H9 (cell line): ENCODE measurements around the gene EHBP1. TPM values are rescaled to one million over a fixed set of nuclear protein-coding genes. Genes with fewer than 3 reads are reported as not detected.

Source experiments
- DNase-seq: peaks from one replicate; pipeline ENCODE4 v3.0.0-alpha.2; 2017
- H2AFZ ChIP-seq: one replicate; pipeline ENCODE4 v1.6.1; 2013; ENCODE audit warnings: mild to moderate bottlenecking, low read length, control low read depth, moderate library complexity
- H2AK5ac ChIP-seq: 2 replicates; pipeline ENCODE4 v1.6.1; 2013; ENCODE audit warnings: low read length, control low read depth, mixed read lengths; ENCODE audit not compliant: insufficient read length
- H2BK120ac ChIP-seq: one replicate; pipeline ENCODE4 v1.6.1; 2013; ENCODE audit warnings: low read depth, mild to moderate bottlenecking, low read length, control low read depth, inconsistent platforms; ENCODE audit not compliant: poor library complexity, severe bottlenecking
- H2BK12ac ChIP-seq: 2 replicates; pipeline ENCODE4 v1.6.1; 2013; ENCODE audit warnings: low read length, control low read depth, mixed read lengths, low read depth; ENCODE audit not compliant: insufficient read length
- H2BK15ac ChIP-seq: 2 replicates; pipeline ENCODE4 v1.6.1; 2013; ENCODE audit warnings: low read depth, low read length, control low read depth
- H2BK20ac ChIP-seq: one replicate; pipeline ENCODE4 v1.6.1; 2013; ENCODE audit warnings: low read depth, mild to moderate bottlenecking, low read length, control low read depth, inconsistent platforms; ENCODE audit not compliant: poor library complexity, severe bottlenecking
- H2BK5ac ChIP-seq: 2 replicates; pipeline ENCODE4 v1.6.1; 2013; ENCODE audit warnings: low read length, control low read depth, mixed read lengths; ENCODE audit not compliant: insufficient read length
- H3K14ac ChIP-seq: 2 replicates; pipeline ENCODE4 v1.6.1; 2013; ENCODE audit warnings: low read length, control low read depth; ENCODE audit not compliant: insufficient read depth
- H3K18ac ChIP-seq: 2 replicates; pipeline ENCODE4 v1.6.1; 2013; ENCODE audit warnings: low read depth, mild to moderate bottlenecking, mixed read lengths, low read length, control low read depth; ENCODE audit not compliant: insufficient read length
- H3K23ac ChIP-seq: 2 replicates; pipeline ENCODE4 v1.6.1; 2013; ENCODE audit warnings: low read length, control low read depth, mixed read lengths, low read depth; ENCODE audit not compliant: insufficient read length
- H3K23me2 ChIP-seq: 2 replicates; pipeline ENCODE4 v1.6.1; 2013; ENCODE audit warnings: low read depth, mild to moderate bottlenecking, mixed read lengths, low read length, control low read depth; ENCODE audit not compliant: insufficient read length, poor library complexity, severe bottlenecking
- H3K27ac ChIP-seq: 2 replicates; pipeline ENCODE4 v1.5.1; 2013; ENCODE audit warnings: low read length, control low read depth, mixed read lengths, low read depth; ENCODE audit not compliant: insufficient read length
- H3K27me3 ChIP-seq: 2 replicates; pipeline ENCODE4 v1.6.1; 2013; ENCODE audit warnings: low read length, control low read depth, inconsistent platforms; ENCODE audit not compliant: insufficient read depth
- H3K4ac ChIP-seq: 2 replicates; pipeline ENCODE4 v1.6.1; 2013; ENCODE audit warnings: low read depth, mild to moderate bottlenecking, control low read depth, inconsistent platforms, low read length, moderate library complexity
- H3K4me1 ChIP-seq: 2 replicates; pipeline ENCODE4 v1.6.1; 2013; ENCODE audit warnings: low read length, control low read depth, inconsistent platforms; ENCODE audit not compliant: insufficient read depth
- H3K4me2 ChIP-seq: 2 replicates; pipeline ENCODE4 v1.6.1; 2013; ENCODE audit warnings: low read length, control low read depth, mixed read lengths; ENCODE audit not compliant: insufficient read length, insufficient read depth
- H3K56ac ChIP-seq: 2 replicates; pipeline ENCODE4 v1.6.1; 2013; ENCODE audit warnings: low read depth, mild to moderate bottlenecking, mixed read lengths, low read length, control low read depth; ENCODE audit not compliant: insufficient read length
- H3K79me1 ChIP-seq: 2 replicates; pipeline ENCODE4 v1.6.1; 2013; ENCODE audit warnings: low read depth, mild to moderate bottlenecking, moderate library complexity, low read length, control low read depth, inconsistent platforms; ENCODE audit not compliant: insufficient read depth, poor library complexity, severe bottlenecking
- H3K79me2 ChIP-seq: 2 replicates; pipeline ENCODE4 v1.6.1; 2013; ENCODE audit warnings: low read length, control low read depth, inconsistent platforms; ENCODE audit not compliant: insufficient read depth
- H3K9ac ChIP-seq: 2 replicates; pipeline ENCODE4 v1.6.1; 2013; ENCODE audit warnings: low read length, control low read depth, mixed read lengths; ENCODE audit not compliant: insufficient read length; ENCODE audit errors: extremely low read depth
- H3K9me3 ChIP-seq: one replicate; pipeline ENCODE4 v1.6.1; 2013; ENCODE audit warnings: low read depth, low read length, inconsistent platforms; ENCODE audit not compliant: control insufficient read depth
- H3T11ph ChIP-seq: one replicate; pipeline ENCODE4 v1.6.1; 2013; ENCODE audit warnings: mild to moderate bottlenecking, low read length, control low read depth, inconsistent platforms
- H4K20me1 ChIP-seq: one replicate; pipeline ENCODE4 v1.6.1; 2013; ENCODE audit not compliant: control insufficient read depth, insufficient read length, insufficient read depth
- H4K5ac ChIP-seq: 2 replicates; pipeline ENCODE4 v1.6.1; 2013; ENCODE audit warnings: low read depth, mild to moderate bottlenecking, mixed read lengths, low read length, control low read depth; ENCODE audit not compliant: insufficient read length
- H4K8ac ChIP-seq: replicated peaks from 2 replicates; pipeline ENCODE4 v1.6.1; 2013; ENCODE audit warnings: low read length, control low read depth, mixed read lengths, low read depth; ENCODE audit not compliant: insufficient read length
- H4K91ac ChIP-seq: 2 replicates; pipeline ENCODE4 v1.6.1; 2013; ENCODE audit warnings: low read depth, mild to moderate bottlenecking, moderate library complexity, mixed read lengths, low read length, control low read depth; ENCODE audit not compliant: insufficient read length
- H3K27ac Mint-ChIP-seq, 3 experiments: 2 replicates in 2 of 3; 3 replicates in 1 of 3; pipeline ENCODE4 v1.8.0; 2020 to 2021; ENCODE audit warnings: mixed read lengths in 3 of 3, mild to moderate bottlenecking in 1 of 3, moderate library complexity in 1 of 3
- H3K27me3 Mint-ChIP-seq: 2 replicates; pipeline ENCODE4 v1.8.0; 2021; ENCODE audit warnings: low read depth, mild to moderate bottlenecking, moderate library complexity, mixed read lengths
- H3K36me3 Mint-ChIP-seq, 3 experiments: 2 replicates in 2 of 3; 3 replicates in 1 of 3; pipeline ENCODE4 v1.8.0; 2020 to 2021; ENCODE audit warnings: low read depth in 3 of 3, mixed read lengths in 3 of 3; ENCODE audit not compliant: insufficient read depth in 1 of 3
- H3K4me1 Mint-ChIP-seq, 2 experiments: 2 replicates each; pipeline ENCODE4 v1.8.0; 2020; ENCODE audit warnings: mixed read lengths in 2 of 2
- H3K4me3 Mint-ChIP-seq, 2 experiments: 2 replicates in 1 of 2; 3 replicates in 1 of 2; pipeline ENCODE4 v1.8.0; 2020 to 2021; ENCODE audit warnings: mild to moderate bottlenecking in 2 of 2, mixed read lengths in 2 of 2, moderate library complexity in 1 of 2
- H3K9me3 Mint-ChIP-seq, 2 experiments: 2 replicates in 1 of 2; 3 replicates in 1 of 2; pipeline ENCODE4 v1.8.0; 2020; ENCODE audit warnings: mild to moderate bottlenecking in 2 of 2, mixed read lengths in 2 of 2, moderate library complexity in 1 of 2
- WGBS: extraction: QIAGEN DNeasy Blood & Tissue Kit; methylation state at CpG from one replicate; pipeline ENCODE4 v1.1.7; 2013; ENCODE audit warnings: missing lambda C conversion rate, low lambda C conversion rate, mixed read lengths; ENCODE audit not compliant: insufficient read length; ENCODE audit errors: extremely low coverage; 5-methylcytosine and 5-hydroxymethylcytosine counted together
- total RNA-seq: library from RNA; stranded (reverse); gene quantifications from 2 replicates; pipeline ENCODE4 v1.2.1, GENCODE V29; 2021
- TF ChIP-seq, protein P1 (sequence below): fragments of 200-600 bp; sonication (generic); conservative IDR thresholded peaks from 3 replicates; pipeline ENCODE4 v1.8.0; 2021; ENCODE audit warnings: antibody characterized with exemption, mild to moderate bottlenecking

The EHBP1 gene
- total RNA-seq, 1 experiment from 2014 or later: 35.6 TPM

DNA sequence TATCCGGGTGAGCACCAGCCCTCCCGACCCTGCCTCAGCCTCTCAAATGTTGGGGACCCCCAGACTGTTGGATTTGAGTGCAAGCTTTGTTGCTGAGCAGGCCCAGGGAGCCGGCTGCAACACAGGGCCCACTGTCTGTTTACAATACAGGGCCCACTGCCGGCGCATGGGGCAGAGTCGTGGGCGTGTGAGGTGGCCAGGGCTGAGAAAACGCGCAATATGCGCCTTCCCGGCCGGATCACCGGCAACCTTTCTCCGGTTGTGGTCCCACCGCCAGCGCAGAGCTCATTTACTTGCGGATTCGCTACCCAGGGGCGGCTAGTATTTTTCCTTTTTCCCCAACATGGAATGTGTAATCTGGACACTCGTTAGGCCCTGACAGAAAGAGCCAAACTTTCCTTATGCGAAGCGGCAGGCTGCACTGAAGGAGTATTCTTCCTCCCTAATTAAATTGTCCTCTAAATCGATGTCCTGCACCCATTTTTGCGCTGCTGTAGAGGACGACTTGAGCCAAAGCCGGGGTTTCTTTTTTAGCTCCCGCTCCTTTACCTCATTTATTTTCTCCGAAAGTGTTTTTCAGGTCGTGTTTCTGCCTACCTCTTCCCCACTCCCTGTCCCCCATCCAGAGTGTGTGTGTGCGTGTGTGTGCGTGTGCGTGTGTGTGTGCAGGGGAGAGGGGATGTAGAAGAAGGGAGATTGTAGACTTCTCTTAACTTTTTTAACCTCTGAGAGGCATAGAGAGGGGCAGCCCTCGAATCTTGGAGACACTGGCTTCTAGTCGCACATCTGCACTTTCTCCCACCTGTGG lies 347.8 kb downstream of the EHBP1 start:
- Histone ChIP-seq H2AK5ac (no peak overlapping the region), H3K27me3 (peaks cover 79% of the 10 kb centered on the region), H3K4me1 (peaks cover 7% of the 10 kb centered on the region; the same call in 1 of the 2 replicates), H3T11ph (no peak overlapping the region), H3K9me3 (no peaks in the 10 kb centered on the region), H3K4ac (no peak overlapping the region), H4K91ac (no peak overlapping the region), H3K79me2 (no peaks in the 10 kb centered on the region), H3K79me1 (no peaks in the 10 kb centered on the region), H3K14ac (no peak overlapping the region), H2AFZ (no peak overlapping the region), H3K9ac (no peak overlapping the region), H2BK120ac (no peak overlapping the region), H2BK12ac (no peak overlapping the region), H3K23me2 (peaks cover 46% of the 10 kb centered on the region), H2BK20ac (no peak overlapping the region), H3K56ac (no peak overlapping the region), H2BK5ac (no peak overlapping the region), H3K23ac (no peak overlapping the region), H3K18ac (no peak overlapping the region), H3K4me2 (peak overlapping the region; percentile 74), H4K20me1 (peaks cover 5% of the 10 kb centered on the region), H4K5ac (no peak overlapping the region), H4K8ac (no peak overlapping the region), H2BK15ac (no peak overlapping the region), H3K27ac (no peak overlapping the region)
- TF ChIP-seq, protein P1, sequence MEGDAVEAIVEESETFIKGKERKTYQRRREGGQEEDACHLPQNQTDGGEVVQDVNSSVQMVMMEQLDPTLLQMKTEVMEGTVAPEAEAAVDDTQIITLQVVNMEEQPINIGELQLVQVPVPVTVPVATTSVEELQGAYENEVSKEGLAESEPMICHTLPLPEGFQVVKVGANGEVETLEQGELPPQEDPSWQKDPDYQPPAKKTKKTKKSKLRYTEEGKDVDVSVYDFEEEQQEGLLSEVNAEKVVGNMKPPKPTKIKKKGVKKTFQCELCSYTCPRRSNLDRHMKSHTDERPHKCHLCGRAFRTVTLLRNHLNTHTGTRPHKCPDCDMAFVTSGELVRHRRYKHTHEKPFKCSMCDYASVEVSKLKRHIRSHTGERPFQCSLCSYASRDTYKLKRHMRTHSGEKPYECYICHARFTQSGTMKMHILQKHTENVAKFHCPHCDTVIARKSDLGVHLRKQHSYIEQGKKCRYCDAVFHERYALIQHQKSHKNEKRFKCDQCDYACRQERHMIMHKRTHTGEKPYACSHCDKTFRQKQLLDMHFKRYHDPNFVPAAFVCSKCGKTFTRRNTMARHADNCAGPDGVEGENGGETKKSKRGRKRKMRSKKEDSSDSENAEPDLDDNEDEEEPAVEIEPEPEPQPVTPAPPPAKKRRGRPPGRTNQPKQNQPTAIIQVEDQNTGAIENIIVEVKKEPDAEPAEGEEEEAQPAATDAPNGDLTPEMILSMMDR: no peak
- Mint-ChIP-seq H3K36me3 (peaks cover 0 to 2% (median 0%) of the 10 kb centered on the region in 3 experiments; a peak in 2 of 7 replicates), H3K4me3 (peak overlapping the region in 1 of 2 experiments; percentile 81; a peak in 3 of 5 replicates), H3K27ac (no peak overlapping the region), H3K9me3 (peaks cover 2 to 6% of the 10 kb centered on the region in 2 experiments; a peak in 3 of 5 replicates), H3K4me1 (peaks cover 63 to 76% of the 10 kb centered on the region in 2 experiments), H3K27me3 (peaks cover 95% of the 10 kb centered on the region)
- WGBS: no CpG with 5 or more reads among the region's 34 CpGs
- DNase-seq: peak; percentile 33
